ENCODE measurements around the gene FRMD5.

FRMD5 gene

GRCh38 chr15:43920815-43921214, 274.3 kb downstream of the FRMD5 start:
- H3K27me3 ChIP-seq (replicated peaks; ENCODE audit: insufficient read depth, low read length) = no peaks in the 10 kb centered on the region
- H3F3A ChIP-seq (ENCODE audit: insufficient read depth, low read length) = no peaks in the 10 kb centered on the region
- TF ChIP-seq CTCF (IDR thresholded peaks at IDR 0.05; ENCODE audit: low read length) (no peak), EZH2phosphoT487 (IDR thresholded peaks at IDR 0.05; ENCODE audit: low read length) (no peak), EZH2 (optimal IDR thresholded peaks at IDR 0.05; ENCODE audit: low read depth, low read length) (no peak)
- no peaks in the 10 kb centered on the region for H4K20me1 ChIP-seq (ENCODE audit: insufficient read depth, low read length)
- no peaks in the 10 kb centered on the region for H3K9me3 ChIP-seq (replicated peaks; ENCODE audit: insufficient read depth, low read length)
- no peaks in the 10 kb centered on the region for H3K9me2 ChIP-seq (replicated peaks; ENCODE audit: insufficient read depth, low read length)
- H2AFZ ChIP-seq (ENCODE audit: low read length) = no peak overlapping the region
- H3K4me2 ChIP-seq (ENCODE audit: low read depth, low read length) = no peak overlapping the region
- H3K9ac ChIP-seq (ENCODE audit: low read length) = no peak overlapping the region
- H3K36me3 ChIP-seq (replicated peaks; ENCODE audit: insufficient read depth, low read length) = no peaks in the 10 kb centered on the region
- H3K4me3 ChIP-seq (ENCODE audit: low read length) = no peak overlapping the region
- no peak for DNase-seq
- no peaks in the 10 kb centered on the region for H3K79me2 ChIP-seq (ENCODE audit: low read length)
- H3K27ac ChIP-seq (ENCODE audit: low read length) = no peak overlapping the region
- H3K4me1 ChIP-seq (ENCODE audit: low read length) = no peaks in the 10 kb centered on the region

- no peak for DNase-seq
- Histone ChIP-seq H3K4me2 (ENCODE audit: low read depth, low read length) (no peak overlapping the region), H3K9me2 (replicated peaks; ENCODE audit: insufficient read depth, low read length) (no peaks in the 10 kb centered on the region), H3K4me3 (ENCODE audit: low read length) (no peak overlapping the region), H3K36me3 (replicated peaks; ENCODE audit: insufficient read depth, low read length) (no peaks in the 10 kb centered on the region), H3K27me3 (replicated peaks; ENCODE audit: insufficient read depth, low read length) (no peaks in the 10 kb centered on the region), H4K20me1 (ENCODE audit: insufficient read depth, low read length) (no peaks in the 10 kb centered on the region), H3K79me2 (ENCODE audit: low read length) (no peaks in the 10 kb centered on the region), H3K27ac (ENCODE audit: low read length) (no peak overlapping the region), H3K4me1 (ENCODE audit: low read length) (no peaks in the 10 kb centered on the region), H3F3A (ENCODE audit: insufficient read depth, low read length) (no peaks in the 10 kb centered on the region), H3K9ac (ENCODE audit: low read length) (no peak overlapping the region), H2AFZ (ENCODE audit: low read length) (no peak overlapping the region), H3K9me3 (replicated peaks; ENCODE audit: insufficient read depth, low read length) (no peaks in the 10 kb centered on the region)
- TF ChIP-seq EZH2phosphoT487 (IDR thresholded peaks at IDR 0.05; ENCODE audit: low read length) (no peak), EZH2 (optimal IDR thresholded peaks at IDR 0.05; ENCODE audit: low read depth, low read length) (no peak), CTCF (IDR thresholded peaks at IDR 0.05; ENCODE audit: low read length) (no peak)
Measured at GRCh38 chr15:43920254-43920600, 274.8 kb downstream of the FRMD5 start.

- Histone ChIP-seq H3K9ac (ENCODE audit: low read length) (no peak overlapping the region), H3K4me2 (ENCODE audit: low read depth, low read length) (no peak overlapping the region), H3F3A (ENCODE audit: insufficient read depth, low read length) (no peaks in the 10 kb centered on the region), H3K27ac (ENCODE audit: low read length) (no peak overlapping the region), H2AFZ (ENCODE audit: low read length) (no peak overlapping the region), H3K9me3 (replicated peaks; ENCODE audit: insufficient read depth, low read length) (no peaks in the 10 kb centered on the region), H3K79me2 (ENCODE audit: low read length) (no peaks in the 10 kb centered on the region), H3K4me3 (ENCODE audit: low read length) (no peak overlapping the region), H3K36me3 (replicated peaks; ENCODE audit: insufficient read depth, low read length) (no peaks in the 10 kb centered on the region), H3K27me3 (replicated peaks; ENCODE audit: insufficient read depth, low read length) (no peaks in the 10 kb centered on the region), H3K9me2 (replicated peaks; ENCODE audit: insufficient read depth, low read length) (no peaks in the 10 kb centered on the region), H4K20me1 (ENCODE audit: insufficient read depth, low read length) (no peaks in the 10 kb centered on the region), H3K4me1 (ENCODE audit: low read length) (no peaks in the 10 kb centered on the region)
- no peak for DNase-seq
- TF ChIP-seq EZH2 (optimal IDR thresholded peaks at IDR 0.05; ENCODE audit: low read depth, low read length) = no peak
- TF ChIP-seq CTCF (IDR thresholded peaks at IDR 0.05; ENCODE audit: low read length) = no peak
- no peak for TF ChIP-seq EZH2phosphoT487 (IDR thresholded peaks at IDR 0.05; ENCODE audit: low read length)
Measured at GRCh38 chr15:43919540-43920253, 275.4 kb downstream of the FRMD5 start.

Data from MM.1S (cell line).